GM21528 (cell line): ENCODE measurements around the gene SMIM12.
"Not testable (repeated sequence)": the region's sequence is repeated elsewhere in the genome, so short reads cannot be mapped to it uniquely, and the experiment has no call there.

Experiments used
- ATAC-seq: cut with Tn5 transposase; IDR thresholded peaks from one replicate; pipeline ENCODE4 v1.9.1; 2021; ENCODE audit warnings: mild to moderate bottlenecking, moderate library complexity; ENCODE audit not compliant: unreplicated experiment, low FRiP score

Gene SMIM12

DNA sequence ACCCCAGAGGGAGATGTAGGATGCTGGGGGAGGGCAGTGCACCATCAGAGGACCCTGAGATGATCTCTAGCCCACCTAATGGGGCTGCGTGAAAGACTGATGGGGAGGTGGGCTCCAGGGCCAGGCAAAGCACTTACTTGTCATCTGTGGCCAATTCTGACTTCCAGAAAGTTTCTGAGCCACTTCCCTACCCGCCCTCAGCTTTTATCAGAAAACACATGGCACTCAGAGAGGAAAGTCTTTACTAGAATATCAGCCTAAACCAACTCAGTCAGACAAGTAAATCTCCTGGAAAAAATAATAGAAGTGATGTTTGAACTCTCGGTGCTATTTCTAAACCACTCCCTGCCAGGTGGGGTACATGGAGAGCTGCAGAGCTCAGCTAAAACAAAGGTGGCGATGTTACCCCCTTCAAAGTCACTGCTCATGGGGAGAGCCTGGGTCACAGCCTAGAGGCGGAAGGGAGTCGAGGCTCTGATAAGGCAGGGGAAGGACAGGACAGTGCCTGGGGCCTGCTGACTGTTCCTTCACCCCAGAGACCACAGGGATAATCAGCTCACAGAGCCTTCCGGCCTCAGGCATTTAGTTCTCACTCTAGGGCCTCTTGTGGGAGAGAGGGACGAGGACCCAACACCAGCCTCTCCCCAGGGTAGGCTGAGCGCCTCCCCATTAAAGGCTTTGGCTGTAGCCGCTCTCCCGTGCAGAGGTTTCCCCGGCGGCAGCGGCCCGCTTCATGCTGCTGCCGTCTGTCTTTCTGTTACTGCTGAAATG lies 14.2 kb downstream of the SMIM12 start:
- no peak for ATAC-seq

DNA sequence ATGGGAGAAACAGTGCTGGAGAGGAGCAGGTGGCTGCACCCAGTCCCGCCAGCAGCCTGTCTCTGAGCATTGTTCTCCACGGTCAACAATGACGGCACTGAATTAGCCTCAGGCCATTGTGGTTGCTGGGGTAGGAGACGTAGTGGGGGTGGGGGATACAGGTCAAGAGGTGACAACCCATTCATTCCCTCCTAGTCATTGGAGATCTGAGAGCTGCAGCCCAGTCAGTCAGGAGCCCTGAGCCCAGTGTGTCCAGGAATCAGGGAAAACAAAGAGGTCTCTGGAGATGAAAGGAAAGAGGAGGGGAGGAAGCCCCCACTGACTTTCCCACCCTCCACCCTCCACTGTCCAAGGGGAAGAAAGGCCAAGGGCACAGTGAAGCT lies 15.3 kb downstream of the SMIM12 start:
- no peak for ATAC-seq

- no peak for ATAC-seq
Measured at GRCh38 chr1:34843392-34844251, 15.9 kb downstream of the SMIM12 start.

- no peak for ATAC-seq
Measured at GRCh38 chr1:34842952-34843371, 16.6 kb downstream of the SMIM12 start.

DNA sequence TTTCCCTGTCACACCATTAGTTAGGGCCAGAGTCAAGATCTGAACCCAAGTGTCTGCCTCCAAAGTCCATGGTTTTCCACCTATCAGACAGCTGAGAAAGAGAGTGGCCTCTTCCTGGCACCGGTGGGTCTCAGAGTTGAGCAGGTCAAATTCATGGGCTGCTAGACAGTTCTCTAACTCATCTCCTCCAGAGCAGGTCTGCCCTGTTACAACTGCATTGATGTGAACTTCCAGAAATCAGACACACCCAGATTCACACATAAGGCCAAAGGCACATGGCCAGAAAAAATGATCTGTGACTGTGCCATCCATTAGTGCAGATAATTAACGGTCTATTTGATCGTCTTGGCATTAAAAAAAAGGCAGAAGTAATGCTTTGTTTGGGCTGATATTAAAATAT lies 17.5 kb downstream of the SMIM12 start:
- ATAC-seq: no peak

DNA sequence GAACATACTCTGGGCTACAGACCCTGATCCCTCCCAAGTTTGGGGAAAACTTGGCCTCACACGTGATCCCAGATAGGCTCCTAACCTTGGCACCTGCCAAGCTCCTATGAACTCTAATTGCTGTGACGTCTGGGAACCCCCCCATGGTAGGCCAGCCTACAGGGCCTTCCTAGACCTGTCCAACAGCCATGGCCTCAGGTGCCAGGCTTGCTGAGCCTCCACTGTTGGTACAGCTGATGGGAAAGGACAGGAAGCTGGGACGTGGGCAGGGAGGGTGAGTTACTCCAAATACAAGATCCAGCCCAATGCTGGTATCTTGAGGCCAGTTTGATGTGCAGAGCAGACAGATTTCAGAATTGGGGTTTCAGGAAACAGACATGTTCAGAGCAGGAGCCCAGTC lies 19.1 kb downstream of the SMIM12 start:
- ATAC-seq: no peak

DNA sequence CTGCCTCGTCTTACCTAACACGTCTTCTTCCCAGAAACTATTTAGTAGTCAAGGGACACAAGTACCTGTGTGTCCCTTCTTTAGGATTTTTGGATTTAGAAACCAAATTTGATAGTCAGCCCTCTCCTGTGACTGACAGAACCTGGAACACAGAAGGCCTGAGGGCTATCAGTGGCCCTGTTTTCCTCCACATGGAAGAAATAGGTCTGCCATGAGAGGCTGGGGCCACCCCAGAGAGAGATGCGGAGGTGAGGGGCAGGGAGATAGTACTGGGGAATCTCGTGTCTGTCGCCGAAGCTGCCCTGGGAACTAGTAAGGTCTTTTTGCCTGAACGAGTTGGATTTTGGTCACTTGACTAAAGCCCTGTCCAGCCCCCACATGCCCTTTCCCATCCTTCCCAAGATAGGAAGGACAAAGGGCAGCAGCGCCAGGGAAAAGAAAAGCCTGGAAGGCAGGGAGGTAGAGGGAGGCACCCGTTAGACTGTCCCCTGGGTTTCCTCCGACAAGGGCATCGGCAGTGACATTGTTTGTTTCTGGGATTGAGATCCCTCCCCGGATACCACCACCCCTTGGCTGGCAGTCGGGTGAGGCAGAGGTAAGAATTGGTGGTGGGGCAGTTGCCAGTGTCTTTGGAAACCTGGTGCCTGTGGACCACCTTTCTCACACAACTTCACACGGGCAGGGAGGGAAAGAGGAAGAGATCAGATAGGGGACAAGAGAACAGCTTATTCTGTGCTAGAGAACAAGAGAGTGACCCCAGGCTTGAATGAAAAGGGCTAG lies 19.8 kb downstream of the SMIM12 start:
- no peak for ATAC-seq

DNA sequence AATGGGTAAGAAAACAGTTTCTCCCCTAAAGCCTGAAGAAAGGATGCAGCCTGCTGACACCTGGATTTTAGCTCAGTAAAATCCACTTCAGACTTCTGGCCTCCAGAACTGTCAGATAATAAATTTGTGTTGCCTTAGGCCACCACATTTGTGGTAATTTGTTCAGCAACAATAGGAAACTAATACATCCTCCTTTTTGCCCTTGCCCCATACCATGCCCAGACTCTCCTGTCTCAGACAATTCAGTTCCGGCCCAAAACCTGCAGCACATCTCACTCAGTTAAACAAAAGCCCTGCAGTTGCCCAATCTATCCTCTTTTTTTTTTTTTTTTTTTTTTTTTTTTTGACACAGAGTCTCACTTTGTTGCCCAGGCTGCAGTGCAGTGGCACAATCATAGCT lies 25.8 kb downstream of the SMIM12 start:
- no peak for ATAC-seq

DNA sequence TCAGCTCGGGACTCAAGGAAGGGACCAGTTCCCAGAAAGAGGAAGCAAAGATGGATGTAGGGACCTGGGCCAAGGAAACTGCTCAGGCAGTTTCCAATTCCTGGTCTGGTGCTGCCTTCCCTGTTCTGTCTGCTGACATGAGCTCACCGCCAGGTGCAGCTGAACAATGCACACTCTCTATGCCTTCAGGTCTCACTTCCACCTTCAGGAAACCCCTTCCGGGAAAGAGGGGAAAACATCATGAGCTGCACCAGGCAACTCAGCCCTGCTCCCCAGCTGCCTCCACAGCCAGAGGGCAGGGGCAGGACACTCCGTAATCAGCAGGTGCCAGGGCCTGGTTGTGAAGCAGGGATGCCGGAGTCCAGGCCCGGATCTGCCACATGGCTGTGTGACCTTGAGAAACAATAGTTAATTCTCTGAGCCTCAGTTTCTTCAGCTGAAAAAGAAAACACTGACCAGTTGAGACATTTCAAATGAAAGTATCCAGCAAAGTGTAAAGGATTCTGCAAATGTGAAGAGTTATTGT lies 27.8 kb downstream of the SMIM12 start:
- no peak for ATAC-seq

- ATAC-seq: no peak
Measured at GRCh38 chr1:34829250-34829649, 30.3 kb downstream of the SMIM12 start.

DNA sequence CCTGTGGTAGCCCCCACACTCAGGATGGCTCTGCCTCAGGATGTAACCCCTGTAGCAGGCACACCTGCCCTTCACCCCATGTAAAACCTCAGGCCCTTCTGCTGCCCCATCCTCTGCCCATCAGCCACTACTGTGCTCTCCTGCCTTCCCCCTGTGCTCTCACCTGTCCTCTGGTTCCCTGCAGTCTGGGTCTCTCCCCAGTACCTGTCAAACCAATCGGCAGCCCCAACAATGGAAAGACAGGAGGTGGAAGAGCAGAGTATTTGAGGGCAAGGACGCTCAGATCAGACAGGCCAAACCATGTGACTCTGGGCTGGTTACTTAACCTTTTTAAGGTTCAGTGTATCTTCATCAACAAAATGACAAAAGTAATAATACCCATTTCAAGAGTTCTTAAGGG lies 30.9 kb downstream of the SMIM12 start:
- no peak for ATAC-seq

DNA sequence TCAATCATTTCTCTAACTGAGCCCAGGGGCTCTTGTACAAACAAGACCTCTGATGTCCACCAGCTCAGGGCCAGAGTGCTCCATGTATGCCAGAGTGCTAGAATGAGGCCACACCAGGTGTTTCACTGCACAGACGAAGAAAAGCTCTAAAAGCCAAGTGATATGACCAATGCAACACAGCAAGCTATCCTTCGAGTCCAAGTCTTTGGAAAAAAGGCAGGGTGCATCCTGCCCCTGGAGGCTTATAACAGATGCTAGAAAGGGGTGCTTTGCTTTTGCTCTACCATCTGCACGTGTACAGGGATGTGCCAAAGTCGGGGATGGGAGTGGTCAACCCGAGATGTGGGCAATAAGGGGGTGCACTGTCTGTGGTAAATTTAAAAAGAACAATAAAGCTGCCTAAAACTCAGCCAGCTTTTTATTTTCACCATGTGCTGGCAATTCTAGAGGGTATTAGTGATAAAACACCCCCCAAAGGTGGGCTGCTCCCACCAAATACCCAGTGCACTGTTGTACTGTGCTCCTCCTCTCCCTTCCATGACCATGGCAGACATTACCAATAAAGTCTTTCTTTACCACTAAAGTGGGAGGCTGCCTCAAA lies 32.1 kb downstream of the SMIM12 start:
- ATAC-seq: no peak

DNA sequence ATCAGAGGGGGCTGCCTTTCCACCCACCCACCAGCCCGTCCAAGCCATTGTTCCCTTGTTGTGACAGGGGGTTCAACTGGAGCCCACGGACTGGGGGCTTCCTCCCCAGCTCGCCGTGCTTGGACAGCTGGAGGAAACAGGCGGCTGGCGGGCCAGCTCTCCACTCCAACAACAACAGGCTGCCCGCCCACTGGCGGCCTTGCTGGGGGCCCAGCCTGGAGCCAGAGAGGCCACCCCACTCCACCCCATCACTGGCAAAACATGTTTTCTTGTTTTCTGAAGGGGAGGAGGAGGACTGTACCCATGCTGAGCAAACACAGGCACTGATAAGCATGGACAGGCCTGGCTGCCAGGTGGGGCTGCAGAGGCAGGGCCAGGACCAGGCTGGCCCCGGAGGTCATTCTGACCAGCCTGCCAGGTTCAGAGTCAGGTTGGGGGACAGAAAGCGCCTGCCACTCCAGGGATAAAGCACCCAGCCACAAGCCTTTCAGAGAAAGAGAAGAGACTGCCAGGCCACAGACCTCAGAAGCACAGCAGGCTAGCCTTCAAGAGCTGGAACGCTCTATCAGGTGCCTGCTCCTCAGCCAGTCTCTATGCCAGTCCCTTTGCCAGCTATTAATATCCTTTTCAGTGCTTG lies 34.0 kb downstream of the SMIM12 start:
- no peak for ATAC-seq

- no peak for ATAC-seq
Measured at GRCh38 chr1:34824817-34825454, 34.6 kb downstream of the SMIM12 start.

GRCh38 chr1:34822202-34822601 lies 37.3 kb downstream of the SMIM12 start:
- ATAC-seq: no peak

DNA sequence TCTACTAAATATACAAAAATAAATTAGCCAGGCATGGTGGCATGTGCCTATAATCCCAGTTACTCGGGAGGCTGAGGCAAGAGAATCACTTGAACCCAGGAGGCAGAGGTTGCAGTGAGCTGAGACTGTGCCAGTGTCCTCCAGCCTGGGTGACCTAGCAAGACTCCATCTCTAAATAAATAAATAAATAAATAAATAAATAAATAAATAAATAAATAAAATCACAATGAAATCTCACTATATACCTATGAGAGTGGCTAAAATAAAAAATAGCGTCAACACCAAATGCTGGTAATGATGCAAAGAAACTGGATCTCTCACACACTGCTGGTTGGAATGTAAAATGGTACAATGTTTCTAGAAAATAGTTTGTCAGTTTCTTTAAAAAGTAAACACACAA lies 40.7 kb downstream of the SMIM12 start:
- not testable (repeated sequence) for ATAC-seq

- ATAC-seq: no peak
Measured at GRCh38 chr1:34816778-34817177, 42.8 kb downstream of the SMIM12 start.

- no peak for ATAC-seq
Measured at GRCh38 chr1:34816332-34816731, 43.2 kb downstream of the SMIM12 start.

DNA sequence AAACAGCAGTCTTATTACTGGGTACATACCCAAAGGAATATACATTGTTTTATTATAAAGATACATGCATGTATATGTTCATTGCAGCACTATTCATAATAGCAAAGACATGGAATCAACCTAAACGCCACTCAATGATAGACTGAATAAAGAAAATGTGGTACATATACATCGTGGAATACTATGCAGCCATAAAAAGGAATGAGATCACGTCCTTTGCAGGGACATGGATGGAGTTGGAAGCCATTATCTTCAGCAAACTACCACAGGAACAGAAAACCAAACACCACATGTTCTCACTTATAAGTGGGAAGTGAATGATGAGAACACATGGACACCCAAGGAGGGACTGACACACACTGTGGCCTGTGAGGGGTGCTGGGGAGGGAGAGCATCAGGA lies 48.8 kb downstream of the SMIM12 start:
- ATAC-seq: not testable (repeated sequence)
